ENCODE measurements around the gene OST4. TPM values are rescaled to one million over a fixed set of nuclear protein-coding genes. Genes with fewer than 3 reads are reported as not detected.

OST4 gene
- total RNA-seq, 2 donors from 2014 or later = 379 to 465 TPM

DNA sequence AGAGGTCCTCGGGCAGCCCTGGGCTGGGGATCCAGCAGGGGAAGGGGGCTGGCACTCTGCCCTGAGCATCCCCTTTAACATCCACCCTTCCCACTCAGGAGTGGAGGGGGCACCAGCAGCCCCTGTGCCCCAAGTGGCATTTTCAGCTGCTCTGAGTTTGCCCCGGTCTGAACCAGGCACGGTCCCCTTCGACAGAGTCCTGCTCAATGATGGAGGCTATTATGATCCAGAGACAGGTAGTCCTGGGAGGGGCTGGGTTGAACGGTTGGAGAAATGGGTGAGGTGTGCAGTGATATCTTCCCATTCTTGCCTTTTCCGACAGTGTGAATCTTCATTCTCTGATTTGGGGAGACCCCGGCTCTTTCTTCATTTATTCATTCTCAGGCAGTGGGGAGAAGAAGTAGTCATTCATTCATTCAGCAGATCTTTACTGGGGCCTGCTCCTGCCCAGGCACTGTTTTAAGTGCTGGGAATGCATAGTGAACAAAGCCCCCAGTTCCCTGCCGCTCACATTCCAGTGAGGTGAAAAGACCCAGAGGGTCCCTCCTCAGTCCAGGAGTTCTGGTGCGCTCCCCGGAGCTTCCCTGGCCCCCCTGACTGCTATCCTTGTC, 13.7 kb upstream of the OST4 start:
- no peaks in the 10 kb centered on the region for H3K9me3 ChIP-seq
- no peak for DNase-seq (ENCODE audit: low spot score)
- no peak for TF ChIP-seq CTCF (IDR thresholded peaks at IDR 0.05)
- peak overlapping the region; percentile 54 to 74 for H3K4me3 ChIP-seq
- H3K36me3 ChIP-seq = no peaks in the 10 kb centered on the region
- peaks cover 0 to 48% of the 10 kb centered on the region in 2 donors for H3K4me1 ChIP-seq
- H3K27ac ChIP-seq = peak overlapping the region; percentile 93 to 98
- H3K27me3 ChIP-seq = no peaks in the 10 kb centered on the region

GRCh38 chr2:27084297-27085061, 13.0 kb upstream of the OST4 start:
- Histone ChIP-seq H3K27ac (no peak overlapping the region), H3K9me3 (no peaks in the 10 kb centered on the region), H3K4me3 (no peak overlapping the region), H3K27me3 (no peaks in the 10 kb centered on the region), H3K36me3 (no peaks in the 10 kb centered on the region), H3K4me1 (peaks cover 0 to 54% of the 10 kb centered on the region in 2 donors)
- no peak for DNase-seq (ENCODE audit: low spot score)
- TF ChIP-seq CTCF (IDR thresholded peaks at IDR 0.05) = no peak

DNA sequence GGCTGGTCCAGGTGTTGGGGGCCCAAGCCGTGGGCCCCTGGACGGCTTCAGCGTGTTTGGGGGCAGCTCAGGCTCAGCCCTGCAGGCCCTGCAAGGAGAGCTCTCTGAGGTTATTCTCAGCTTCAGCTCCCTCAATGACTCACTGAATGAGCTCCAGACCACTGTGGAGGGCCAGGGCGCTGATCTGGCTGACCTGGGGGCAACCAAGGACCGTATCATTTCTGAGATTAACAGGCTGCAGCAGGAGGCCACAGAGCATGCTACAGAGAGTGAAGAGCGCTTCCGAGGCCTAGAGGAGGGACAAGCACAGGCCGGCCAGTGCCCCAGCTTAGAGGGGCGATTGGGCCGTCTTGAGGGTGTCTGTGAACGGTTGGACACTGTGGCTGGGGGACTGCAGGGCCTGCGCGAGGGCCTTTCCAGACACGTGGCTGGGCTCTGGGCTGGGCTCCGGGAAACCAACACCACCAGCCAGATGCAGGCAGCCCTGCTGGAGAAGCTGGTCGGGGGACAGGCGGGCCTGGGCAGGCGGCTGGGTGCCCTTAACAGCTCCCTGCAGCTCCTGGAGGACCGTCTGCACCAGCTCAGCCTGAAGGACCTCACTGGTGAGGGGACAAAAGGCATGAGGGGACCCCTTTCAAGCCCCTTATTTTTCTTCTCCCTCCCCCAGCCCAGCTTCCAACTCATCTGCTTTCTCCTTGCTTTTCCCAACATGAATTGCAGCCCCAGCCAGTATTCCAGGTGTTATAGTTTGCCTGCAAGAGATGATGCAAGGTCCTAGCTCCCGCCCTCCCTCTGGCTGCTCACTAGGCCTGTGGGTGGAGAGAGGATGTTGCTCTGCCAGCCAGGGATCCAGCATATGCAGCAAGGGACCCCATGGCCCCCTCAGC, 12.2 kb upstream of the OST4 start:
- DNase-seq (ENCODE audit: low spot score) = no peak
- H3K27me3 ChIP-seq = no peaks in the 10 kb centered on the region
- peaks cover 0 to 60% of the 10 kb centered on the region in 2 donors for H3K4me1 ChIP-seq
- no peak for TF ChIP-seq CTCF (IDR thresholded peaks at IDR 0.05)
- no peaks in the 10 kb centered on the region for H3K9me3 ChIP-seq
- no peak overlapping the region for H3K27ac ChIP-seq
- H3K36me3 ChIP-seq = no peaks in the 10 kb centered on the region
- H3K4me3 ChIP-seq = no peak overlapping the region

GRCh38 chr2:27082773-27083409, 11.4 kb upstream of the OST4 start:
- no peak for DNase-seq (ENCODE audit: low spot score)
- no peak for TF ChIP-seq CTCF (IDR thresholded peaks at IDR 0.05)
- H3K27ac ChIP-seq = no peak overlapping the region
- no peak overlapping the region for H3K4me3 ChIP-seq
- H3K36me3 ChIP-seq = no peaks in the 10 kb centered on the region
- peaks cover 0 to 60% of the 10 kb centered on the region in 2 donors for H3K4me1 ChIP-seq
- no peaks in the 10 kb centered on the region for H3K27me3 ChIP-seq
- no peaks in the 10 kb centered on the region for H3K9me3 ChIP-seq

GRCh38 chr2:27081984-27082772, 10.7 kb upstream of the OST4 start:
- no peak for TF ChIP-seq CTCF (IDR thresholded peaks at IDR 0.05)
- H3K36me3 ChIP-seq = no peaks in the 10 kb centered on the region
- H3K4me1 ChIP-seq = peaks cover 0 to 56% of the 10 kb centered on the region in 2 donors
- no peak for DNase-seq (ENCODE audit: low spot score)
- H3K4me3 ChIP-seq = no peak overlapping the region
- H3K27me3 ChIP-seq = no peaks in the 10 kb centered on the region
- H3K9me3 ChIP-seq = no peaks in the 10 kb centered on the region
- H3K27ac ChIP-seq = peak overlapping the region; percentile 69 to 86

Measured in right atrium auricular region (tissue), 2 donors.